Measurements from ENCODE around the gene ZP3.

GRCh38 chr7:76397409-76398183 is 27.2 kb upstream of the ZP3 start:
- TF ChIP-seq CTCF (IDR thresholded peaks at IDR 0.05) (no peak), POLR2A (IDR thresholded peaks at IDR 0.05; ENCODE audit: low read depth) (no peak), POLR2AphosphoS5 (IDR thresholded peaks at IDR 0.05) (peak in 1 of 2 donors; percentile 35), EP300 (IDR thresholded peaks at IDR 0.05) (no peak)
